Measurements from ENCODE around the gene LRRC4B.
"Not testable (repeated sequence)": the region's sequence is repeated elsewhere in the genome, so short reads cannot be mapped to it uniquely, and the experiment has no call there.

DNA sequence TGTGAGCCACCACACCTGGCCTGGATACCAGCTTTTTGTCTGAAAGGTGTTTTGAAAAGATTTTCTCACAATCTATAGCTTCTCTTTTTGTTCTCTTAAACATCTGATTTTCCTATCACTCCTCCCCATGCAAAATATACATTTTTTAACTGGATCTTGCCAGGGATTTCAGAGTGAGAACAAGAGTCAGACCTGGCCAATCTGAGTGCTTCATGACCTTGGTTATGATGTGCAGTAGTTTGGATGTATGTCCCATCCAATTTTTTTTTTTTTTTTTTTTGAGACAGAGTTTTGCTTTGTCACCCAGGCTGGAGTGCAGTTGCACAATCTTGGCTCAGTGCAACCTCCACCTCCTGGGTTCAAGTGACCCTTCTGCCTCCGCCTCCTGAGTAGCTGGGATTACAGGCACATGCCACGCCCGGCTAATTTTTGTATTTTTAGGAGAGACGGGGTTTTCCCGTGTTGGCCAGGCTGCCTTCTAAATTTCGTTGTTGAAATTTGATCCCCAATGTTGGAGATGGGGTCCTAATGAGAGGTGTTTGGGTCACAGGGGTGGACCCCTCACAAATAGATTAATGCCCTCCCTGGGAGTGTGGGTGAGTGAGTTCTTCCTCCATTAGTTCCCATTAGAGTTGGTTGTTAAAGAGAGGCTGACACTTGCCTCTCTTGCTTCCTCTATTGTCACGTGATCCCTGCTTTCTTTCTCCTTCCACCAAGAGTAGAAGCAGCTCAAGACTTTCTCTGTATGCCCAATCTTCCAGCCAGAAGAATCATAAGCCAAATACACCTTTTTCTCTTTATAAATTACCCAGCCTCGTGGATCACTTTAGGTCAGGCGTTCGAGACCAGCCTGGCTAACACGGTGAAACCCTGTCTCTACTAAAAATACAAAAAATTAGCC, 44.5 kb upstream of the LRRC4B start:
- not testable (repeated sequence) for TF ChIP-seq CTCF, POLR2A, EP300 (IDR thresholded peaks at IDR 0.05)
